GM18858 (cell line): Measurements from ENCODE around the gene ERC1.
"Not testable (repeated sequence)": the region's sequence is repeated elsewhere in the genome, so short reads cannot be mapped to it uniquely, and the experiment has no call there.

Source experiments
- ATAC-seq: cut with Tn5 transposase; IDR thresholded peaks from one replicate; pipeline ENCODE4 v1.9.1; 2021; ENCODE audit not compliant: unreplicated experiment

The ERC1 gene

DNA sequence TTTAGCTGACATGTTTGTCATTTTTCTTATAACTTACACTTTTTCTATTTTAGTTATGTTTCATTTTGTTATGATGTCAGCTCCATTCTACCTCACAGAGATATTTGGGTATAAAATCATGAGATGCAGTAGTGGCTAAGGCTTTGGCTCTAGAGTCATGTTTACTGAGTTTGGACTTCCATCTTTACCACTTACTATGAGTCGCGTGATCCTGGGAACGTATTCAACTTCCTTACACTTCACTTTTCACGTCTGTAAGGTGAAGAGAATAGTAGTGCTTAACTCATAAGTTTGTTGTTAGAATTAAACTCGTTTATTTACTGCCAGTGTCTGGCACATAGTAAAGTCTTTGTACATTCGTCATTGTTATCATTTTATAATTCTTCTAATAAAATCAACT, 126.3 kb downstream of the ERC1 start:
- no peak for ATAC-seq

DNA sequence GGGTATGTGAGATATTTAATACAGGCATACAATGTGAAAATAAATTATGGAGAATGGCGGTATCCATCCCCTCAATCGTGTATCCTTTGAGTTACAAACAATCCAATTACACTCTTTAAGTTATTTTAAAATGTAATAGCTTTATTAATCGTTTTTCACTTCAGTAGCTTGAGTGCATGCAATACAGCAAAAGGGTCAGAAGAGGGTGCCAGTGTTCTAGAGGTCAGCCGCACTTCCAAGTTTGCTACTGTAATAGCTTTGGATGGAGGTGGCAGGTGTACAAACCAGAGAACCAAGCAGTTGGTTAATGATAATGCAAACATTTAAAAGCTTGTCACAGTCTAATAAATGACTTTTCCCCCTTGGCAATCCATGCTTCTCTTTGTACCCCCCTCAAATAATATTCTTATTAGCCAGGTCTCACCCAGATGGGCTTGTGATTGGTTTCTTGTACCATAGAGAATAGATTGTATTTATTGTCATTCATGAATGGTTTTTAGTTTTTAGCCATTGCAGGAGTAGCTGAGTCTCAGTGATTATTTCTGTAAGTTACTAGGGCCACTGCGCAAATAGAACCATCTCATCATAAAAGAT, 127.0 kb downstream of the ERC1 start:
- ATAC-seq: no peak

DNA sequence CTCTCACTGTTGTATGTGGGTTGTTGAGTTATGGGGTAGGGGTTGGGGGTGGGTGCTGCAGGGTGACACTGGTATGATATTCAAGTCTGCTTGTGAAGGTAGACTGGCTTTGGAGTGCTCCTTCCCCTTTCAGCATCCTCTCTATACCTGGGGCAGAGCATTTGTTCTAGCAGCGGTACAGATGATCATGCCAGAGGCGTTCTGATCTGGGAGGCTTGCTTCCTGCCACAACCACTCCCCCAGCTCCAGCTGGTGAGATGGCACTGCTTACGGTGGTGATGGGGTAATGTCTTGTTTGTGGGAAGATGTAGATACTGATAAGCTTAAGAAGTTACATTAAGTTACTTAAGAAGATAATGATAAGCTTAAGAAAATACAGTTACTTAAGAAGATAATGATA, 131.8 kb downstream of the ERC1 start:
- ATAC-seq: no peak

DNA sequence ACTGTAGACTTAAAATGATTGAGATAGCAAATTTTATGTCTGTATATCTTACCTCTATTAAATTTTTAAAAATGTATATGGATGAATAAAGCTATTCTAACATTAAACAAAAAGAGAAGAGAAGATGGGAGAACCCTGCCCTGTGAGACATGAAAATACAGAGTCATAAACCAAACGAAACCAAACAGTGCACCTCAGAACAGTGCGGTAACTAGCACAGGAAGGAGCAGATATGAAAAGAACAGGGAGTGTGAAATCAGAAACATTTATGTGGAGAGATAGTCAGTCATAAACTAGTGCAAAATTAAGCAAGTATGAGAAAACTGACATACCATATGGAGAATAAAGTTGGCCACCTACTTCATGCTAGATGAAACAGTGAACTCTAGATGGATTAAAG, 135.1 kb downstream of the ERC1 start:
- ATAC-seq: no peak

DNA sequence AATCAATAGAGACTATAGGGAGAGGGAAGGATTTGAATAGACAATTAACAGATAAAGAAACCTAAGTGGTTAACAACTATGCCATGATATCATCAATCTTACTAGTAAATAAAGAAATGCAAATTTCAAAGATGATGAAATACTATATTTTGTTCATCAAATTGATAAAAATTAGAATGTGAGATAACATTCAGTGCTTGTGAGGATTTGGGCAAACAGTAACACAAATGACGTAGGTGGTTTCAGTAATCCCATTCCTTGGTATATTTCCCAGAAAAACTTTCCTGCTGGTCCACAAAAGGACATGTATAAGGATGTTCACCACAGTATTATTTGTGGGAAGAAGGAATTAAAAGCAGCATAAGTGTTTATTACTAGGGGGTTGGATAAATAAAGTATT, 136.0 kb downstream of the ERC1 start:
- ATAC-seq: no peak

DNA sequence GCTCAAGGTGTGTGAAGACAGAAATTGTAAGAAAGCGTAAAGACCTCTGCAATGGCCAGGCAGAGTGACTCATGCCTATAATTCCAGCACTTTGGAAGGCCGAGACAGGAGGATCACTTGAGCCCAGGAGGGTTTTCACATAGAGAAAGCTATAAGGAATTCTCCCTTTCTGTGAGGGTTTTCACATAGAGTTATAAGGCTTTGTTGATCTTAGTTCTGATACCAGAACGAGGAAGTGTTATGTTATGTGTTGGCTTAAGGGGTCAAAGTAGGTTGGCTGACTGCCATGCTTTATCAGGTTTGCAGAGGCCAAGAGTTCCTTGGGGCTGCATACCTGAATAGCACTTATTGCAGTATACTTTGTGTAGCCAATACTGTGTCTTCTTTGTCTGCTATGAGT, 139.1 kb downstream of the ERC1 start:
- no peak for ATAC-seq

DNA sequence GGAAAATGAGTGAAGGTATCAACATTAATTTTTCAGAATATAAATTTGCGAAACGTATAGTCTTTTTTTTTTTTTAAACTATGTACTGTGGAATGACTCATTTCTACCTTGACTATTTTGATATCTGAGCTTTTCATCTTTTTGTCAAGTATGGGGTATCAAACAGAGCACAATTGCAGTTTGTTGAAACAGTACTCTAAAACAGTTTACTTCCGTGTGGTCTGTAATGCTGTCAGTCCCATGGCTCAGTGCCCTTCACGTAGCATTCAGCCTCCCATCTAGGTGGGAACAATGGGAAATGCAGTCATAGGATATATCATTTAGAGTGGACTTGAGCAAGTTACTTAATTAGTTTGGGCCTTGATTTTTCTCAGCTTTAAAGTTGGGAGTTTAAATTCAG, 139.5 kb downstream of the ERC1 start:
- no peak for ATAC-seq

DNA sequence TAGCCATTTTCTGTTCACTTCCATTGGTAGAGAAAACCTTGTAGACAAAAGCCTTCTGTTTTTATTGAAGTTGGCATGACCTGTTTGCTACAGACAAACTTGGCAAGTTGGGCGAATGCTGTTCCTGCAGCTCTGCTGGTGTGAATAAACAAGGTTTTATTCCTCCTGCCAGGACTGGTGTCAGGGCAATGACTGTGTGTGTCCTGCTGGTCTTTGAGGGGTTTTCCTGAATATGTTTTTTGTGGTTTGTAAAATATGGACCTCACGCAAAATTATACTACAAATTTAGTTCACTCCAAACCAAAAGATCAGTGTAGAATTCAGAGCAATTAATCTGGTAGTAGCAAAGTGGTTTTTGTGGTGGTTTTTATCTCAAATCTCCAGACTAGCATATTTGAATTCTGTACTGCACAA, 140.8 kb downstream of the ERC1 start:
- ATAC-seq: no peak

DNA sequence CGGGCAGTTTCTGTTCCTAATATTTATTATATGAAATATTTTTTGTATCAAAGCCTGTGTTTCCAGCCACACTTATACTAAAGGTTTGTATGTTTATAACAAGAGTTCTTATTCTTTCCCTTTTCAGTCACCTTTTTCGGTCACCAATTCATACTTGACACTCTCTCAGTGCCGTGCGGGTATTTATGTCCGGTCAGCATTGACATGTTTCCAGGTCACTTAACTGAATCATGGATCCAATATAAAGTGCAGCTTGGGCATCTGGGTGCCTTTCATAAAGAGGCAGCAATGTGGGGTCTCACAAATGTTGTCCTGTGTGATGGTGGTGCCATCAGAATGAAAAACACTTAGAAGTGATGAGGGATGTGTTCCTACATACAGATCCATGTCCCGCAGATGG, 141.3 kb downstream of the ERC1 start:
- ATAC-seq: no peak

DNA sequence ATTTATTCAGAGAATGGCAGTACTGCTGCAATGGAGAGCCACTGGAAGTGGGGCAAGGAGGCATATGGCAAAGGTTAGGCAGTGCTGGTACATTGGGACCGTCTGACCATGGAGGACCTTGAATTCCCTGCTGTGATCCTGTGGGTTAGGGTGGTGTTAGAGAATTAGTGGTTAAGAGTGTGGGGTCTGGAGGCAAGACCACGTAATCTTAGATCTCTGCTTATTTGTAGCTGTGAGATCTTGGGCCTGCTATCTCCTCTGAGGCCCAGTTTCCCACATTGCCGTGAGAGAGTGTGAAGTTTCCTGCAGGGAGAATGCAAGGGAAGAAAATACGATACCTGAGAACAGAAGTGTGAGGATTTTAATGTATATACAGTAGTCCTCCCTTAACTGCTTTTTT, 147.7 kb downstream of the ERC1 start:
- no peak for ATAC-seq

DNA sequence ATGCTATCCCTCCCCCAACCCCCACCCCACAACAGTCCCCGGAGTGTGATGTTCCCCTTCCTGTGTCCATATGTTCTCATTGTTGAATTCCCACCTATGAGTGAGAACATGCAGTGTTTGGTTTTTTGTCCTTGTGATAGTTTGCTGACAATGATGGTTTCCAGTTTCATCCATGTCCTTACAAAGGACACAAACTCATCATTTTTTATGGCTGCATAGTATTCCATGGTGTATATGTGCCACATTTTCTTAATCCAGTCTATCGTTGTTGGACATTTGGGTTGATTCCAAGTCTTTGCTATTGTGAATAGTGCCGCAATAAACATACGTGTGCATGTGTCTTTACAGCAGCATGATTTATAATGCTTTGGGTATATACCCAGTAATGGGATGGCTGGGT, 155.7 kb downstream of the ERC1 start:
- ATAC-seq: not testable (repeated sequence)

DNA sequence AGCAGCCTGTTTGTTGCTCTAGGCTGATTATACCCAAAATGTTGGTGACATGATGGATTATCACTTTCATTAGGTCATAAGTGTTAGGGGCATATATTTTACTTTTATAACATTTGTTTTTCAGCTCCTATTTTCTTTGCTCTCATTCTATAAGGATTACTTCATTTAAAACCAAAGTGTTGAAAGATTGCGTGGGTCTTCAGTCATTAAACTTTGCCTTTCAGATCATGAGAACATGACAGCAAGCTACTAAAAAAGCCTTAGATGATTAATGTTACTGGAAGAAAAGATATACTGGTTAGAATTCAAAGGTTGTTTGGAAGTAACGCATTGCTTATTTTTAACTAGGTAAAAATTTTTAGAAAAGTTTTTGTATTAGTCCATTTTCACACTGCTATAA, 156.8 kb downstream of the ERC1 start:
- no peak for ATAC-seq

DNA sequence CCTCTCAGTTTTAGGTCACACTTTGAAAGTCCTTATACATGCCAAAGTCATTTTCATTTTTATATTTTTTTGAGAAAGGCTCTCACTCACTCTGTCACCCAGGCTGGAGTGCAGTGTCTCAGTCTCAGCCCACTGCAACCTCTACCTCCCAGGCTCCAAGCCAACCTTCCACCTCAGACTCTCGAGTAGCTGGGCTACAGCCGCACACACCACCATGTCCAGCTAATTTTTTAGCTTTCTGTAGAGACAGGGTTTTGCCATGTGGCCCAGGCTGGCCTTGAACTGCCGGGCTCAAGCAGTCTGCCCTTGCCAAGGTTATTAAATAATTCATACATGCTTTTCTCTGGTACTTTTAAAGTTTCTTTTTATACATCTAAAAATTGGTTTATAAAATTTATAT, 166.0 kb downstream of the ERC1 start:
- ATAC-seq: no peak

DNA sequence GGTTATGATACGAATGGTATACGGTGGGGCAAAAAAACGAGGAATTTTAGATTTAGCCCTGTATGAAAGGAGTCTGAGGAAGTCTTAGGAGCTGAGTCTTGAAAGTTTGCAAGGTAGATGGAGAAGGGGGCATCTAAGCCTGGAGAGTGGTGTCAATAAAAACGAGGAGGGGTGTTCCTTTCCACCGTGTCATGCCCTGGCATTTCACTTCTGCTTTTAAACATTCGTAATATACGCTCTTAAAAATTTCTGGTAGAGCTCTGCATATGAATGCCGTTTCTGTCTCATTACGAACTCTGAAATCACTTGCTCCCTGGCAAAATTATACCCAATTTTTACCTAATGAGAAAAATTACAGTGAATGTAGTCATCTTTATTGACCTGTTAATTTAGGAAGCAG, 170.2 kb downstream of the ERC1 start:
- ATAC-seq: no peak

DNA sequence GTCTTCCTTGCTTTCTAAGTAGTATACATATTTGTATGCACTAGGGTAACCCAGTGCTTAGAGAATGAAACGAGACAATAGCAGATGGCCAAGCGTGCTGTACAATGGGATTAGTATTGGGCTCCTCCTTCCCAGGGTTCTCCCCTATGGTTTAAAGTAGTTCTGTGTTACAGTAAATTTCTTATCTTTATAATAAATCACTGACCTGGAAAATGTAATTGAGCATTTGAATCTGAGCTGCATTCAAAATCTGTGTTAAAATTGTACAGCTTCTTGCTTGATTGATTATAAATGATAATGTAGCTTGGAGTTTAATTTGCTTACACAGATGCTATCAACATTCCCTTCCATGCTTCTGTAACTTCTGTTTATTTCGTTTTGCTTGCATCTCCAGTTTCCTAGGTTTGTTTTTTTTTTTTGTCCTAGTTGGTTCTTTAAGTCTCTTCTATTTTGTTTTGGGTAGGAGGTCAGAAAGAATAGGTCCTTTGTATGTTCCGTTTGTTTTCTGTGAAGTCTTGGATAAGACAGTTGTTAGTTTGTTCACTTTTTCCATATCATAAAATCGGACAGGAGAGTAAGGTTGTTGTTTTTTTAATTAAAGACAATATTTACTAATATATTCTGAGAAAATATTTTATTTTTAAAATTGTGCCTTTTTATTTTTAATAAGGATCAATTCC, 171.2 kb downstream of the ERC1 start:
- no peak for ATAC-seq

DNA sequence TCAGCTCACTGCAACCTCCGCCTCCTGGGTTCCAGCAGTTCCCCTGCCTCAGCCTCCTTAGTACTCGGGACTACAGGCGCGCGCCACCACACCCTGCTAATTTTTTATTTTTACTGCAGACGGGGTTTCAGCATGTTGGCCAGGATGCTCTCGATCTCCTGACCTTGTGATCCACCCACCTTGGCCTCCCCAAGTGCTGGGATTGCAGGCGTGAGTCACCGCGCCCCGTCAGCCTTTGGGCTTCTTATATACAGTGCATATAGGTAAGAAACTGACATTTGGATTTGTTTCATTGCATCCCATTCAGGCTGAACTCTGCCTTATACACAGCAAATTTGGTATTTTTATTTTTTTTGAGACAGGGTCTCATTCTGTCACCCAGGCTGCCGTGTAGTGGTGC, 176.8 kb downstream of the ERC1 start:
- ATAC-seq: no peak

DNA sequence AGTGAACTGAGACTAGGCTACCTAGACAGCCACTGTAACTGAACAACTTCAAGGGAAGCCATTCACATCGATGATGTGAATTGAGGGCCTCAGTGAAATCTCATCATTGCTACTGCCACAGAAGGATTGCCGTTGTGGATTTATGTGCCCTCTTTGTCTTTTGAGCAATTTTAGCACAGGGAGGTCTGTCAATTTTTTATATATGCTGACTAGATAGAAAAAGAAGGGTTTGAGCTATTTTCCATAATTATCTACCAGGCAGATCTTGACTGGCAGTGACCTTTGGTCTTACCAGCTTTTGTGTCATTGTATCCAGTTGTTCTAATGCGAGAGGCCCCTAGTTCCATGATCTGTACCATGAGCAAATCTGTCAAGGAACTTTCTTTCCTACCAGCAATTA, 179.4 kb downstream of the ERC1 start:
- no peak for ATAC-seq

DNA sequence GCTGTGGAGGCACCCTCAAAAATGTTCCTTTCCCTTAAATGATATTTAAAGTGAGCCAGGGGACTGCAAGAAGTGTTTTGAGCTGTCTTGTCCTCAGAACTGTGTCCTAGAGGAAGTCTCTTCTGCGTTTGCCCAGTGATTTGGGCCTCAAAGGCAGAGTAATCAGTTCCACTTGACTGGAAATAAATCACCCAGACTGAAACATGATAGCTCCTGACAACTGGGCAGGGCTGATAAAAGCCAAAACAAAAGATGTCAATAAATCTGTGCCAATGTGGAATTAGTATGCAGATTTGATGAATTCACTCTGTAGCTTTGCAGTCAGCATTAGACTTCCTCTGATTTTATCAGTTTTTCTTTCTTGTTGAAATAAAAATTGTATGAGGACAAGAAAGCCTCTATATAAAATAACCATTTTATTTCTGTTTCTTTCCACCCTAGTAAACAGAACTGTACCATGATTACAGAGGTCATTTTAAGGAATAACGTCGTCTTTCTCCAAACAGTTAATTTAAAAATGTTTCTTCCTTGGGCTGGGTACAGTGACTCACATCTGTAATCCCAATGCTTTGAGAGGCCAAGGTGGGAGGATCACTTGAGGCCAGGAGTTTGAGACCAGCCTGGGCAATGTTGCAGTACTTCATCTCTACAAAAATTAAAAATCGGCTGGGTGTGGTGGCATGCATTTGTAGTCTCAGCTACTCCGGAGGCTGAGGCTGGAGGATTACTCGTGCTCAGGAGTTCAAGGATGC, 180.8 kb downstream of the ERC1 start:
- ATAC-seq: no peak

DNA sequence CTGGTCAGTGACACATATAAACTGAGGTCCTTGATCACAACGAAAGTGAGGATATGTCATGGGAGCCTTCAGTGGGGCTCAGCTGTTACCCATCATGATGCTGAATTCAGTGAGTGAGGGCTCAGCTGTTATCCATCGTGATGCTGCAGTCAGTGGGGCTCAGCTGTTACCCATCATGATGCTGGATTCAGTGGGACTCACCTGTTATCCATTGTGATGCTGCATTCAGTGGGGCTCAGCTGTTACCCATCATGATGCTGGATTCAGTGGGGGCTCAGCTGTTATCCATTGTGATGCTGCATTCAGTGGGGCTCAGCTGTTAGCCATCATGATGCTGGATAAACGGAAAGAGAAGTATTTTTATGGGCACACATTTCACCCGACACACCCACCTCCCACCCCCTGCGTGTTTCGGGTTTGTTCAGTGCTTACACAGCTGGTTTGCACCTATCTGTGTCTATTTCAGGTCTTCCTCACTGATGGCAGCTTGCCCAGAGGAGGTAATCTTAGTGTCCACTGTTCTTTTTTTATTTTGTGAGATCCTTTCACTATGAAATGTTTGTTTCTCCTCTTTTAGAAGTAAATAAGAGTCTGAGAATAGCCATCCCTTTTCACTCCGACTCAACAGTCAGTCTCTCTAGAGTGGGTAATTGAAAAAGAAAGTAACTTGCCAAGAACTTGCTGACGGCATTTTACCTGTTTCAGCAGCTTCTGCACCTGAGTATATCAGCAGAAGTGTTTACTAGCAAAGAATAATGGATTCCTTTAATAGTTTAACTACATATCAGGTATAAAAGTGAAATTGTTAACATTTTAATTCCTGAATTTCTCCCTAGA, 183.0 kb downstream of the ERC1 start:
- ATAC-seq: no peak

DNA sequence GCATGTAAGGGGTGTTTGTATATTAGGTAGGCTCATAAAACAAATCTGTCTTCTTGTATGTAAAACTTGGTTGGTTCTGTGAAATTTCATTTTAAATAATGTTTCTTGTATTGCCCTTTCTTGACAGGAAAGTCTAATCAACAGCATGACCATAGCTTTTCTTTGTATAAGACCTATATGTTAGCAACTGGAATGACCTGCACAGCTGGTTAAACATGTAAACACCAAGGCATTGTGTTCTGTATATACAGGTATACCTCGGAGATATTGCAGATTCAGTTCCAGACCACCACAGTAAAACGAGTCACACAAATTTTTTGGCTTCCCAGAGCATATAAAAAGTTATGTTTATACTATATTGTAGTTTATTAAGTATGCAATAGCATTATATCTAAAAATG, 183.6 kb downstream of the ERC1 start:
- no peak for ATAC-seq

DNA sequence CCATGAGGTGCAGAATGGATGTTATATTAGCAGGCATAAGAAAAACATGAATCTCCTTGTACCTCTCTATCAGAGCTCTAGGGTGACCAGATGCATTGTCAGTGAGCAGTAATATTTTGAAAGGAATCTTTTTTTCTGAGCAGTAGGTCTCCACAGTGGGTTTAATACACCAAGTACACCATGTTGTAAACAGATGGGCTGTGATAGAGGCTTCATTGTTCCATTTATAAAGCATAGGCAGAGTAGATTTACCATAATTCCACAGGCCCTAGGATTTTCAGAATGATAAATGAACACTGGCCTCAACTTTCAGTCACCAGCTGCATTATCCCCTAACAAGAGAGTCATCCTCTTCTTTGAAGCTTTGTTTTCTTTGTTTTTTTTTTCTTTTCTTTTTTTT, 185.2 kb downstream of the ERC1 start:
- ATAC-seq: no peak

DNA sequence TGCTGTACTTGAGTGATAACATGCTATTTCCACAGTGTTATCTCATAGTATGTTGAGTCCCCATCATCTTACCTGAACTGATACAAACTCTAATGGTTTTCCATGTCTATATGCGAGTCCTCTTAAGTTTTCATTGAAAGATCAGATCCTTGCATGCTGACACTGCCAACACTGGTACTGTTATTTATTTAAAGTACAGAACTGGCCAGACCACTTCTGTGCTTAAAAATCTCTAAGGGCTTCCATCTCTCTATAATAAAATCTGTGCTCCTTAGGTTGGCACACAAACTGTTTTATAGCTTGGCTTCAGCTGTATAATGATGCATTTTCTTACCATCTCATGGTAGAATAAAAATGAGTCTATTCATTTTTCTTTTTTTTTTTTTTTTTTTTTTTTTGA, 188.1 kb downstream of the ERC1 start:
- ATAC-seq: no peak
